SK-N-SH (cell line): Measurements from ENCODE around the gene AVPR2.

Experiments used
- TAF1 ChIP-seq: IDR thresholded peaks from 2 replicates; pipeline ENCODE4 v1.6.1; 2012; ENCODE audit warnings: low read depth, mild to moderate bottlenecking, low read length, moderate library complexity, borderline replicate concordance
- TF ChIP-seq, protein P1 (sequence below): fragments of 200-600 bp; sonication (generic); IDR thresholded peaks from 2 replicates; pipeline ENCODE4 v1.6.1; 2017; ENCODE audit warnings: antibody characterized with exemption, mild to moderate bottlenecking, moderate library complexity

DNA sequence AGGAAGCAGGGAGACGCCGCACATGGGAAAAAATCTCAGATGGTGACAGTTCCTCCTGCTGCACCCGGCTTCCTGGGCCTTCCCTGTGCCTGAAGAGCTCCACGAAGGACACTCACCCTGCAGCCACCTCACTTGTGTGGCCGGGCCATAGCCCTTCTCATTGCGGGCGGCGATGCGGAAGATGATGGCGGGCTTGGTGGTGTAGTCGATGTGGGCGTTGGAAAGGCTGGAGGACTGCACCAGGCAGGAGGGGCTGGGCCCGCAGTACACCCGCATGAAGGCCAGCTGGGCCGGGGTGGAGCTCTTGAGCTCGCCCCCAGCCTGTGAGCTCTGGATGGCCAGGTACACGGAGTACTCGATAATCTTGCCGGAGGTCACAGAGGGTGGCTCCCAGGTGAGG, 45.7 kb downstream of the AVPR2 start:
- no peak for TF ChIP-seq TAF1
- TF ChIP-seq, protein P1, sequence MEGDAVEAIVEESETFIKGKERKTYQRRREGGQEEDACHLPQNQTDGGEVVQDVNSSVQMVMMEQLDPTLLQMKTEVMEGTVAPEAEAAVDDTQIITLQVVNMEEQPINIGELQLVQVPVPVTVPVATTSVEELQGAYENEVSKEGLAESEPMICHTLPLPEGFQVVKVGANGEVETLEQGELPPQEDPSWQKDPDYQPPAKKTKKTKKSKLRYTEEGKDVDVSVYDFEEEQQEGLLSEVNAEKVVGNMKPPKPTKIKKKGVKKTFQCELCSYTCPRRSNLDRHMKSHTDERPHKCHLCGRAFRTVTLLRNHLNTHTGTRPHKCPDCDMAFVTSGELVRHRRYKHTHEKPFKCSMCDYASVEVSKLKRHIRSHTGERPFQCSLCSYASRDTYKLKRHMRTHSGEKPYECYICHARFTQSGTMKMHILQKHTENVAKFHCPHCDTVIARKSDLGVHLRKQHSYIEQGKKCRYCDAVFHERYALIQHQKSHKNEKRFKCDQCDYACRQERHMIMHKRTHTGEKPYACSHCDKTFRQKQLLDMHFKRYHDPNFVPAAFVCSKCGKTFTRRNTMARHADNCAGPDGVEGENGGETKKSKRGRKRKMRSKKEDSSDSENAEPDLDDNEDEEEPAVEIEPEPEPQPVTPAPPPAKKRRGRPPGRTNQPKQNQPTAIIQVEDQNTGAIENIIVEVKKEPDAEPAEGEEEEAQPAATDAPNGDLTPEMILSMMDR, result no peak
